Body of pancreas (tissue), 4 donors: Measurements from ENCODE around the gene FHOD1. TPM values are rescaled to one million over a fixed set of nuclear protein-coding genes. Genes with fewer than 3 reads are reported as not detected.

ENCODE experiments used
- ATAC-seq: fragments of 150-250 bp; one replicate; pipeline ENCODE4 v1.9.1; 2016
- DNase-seq, 4 donors: peaks; one replicate each; pipeline ENCODE4 v3.0.0-alpha.2; 2019
- H3K27ac ChIP-seq, 4 donors: fragments of 200-600 bp; sonication (generic); 1 replicate in 3 of 4; 2 replicates in 1 of 4; pipeline versions ENCODE4 v1.5.1 to v1.6.1; 2016 to 2019; ENCODE audit warnings: mild to moderate bottlenecking in 1 of 4, mixed read lengths in 1 of 4, moderate library complexity in 1 of 4
- H3K27me3 ChIP-seq, 2 donors: fragments of 200-600 bp; sonication (generic); one replicate each; pipeline ENCODE4 v1.6.0; 2016; ENCODE audit warnings: mild to moderate bottlenecking in 1 of 2
- H3K36me3 ChIP-seq, 2 donors: fragments of 200-600 bp; sonication (generic); replicated peaks in 1 of 2; 2 replicates each; pipeline ENCODE4 v1.5.1; 2016; ENCODE audit warnings: low read depth in 2 of 2; ENCODE audit not compliant: insufficient read depth in 1 of 2
- H3K4me1 ChIP-seq: fragments of 200-600 bp; sonication (generic); one replicate; pipeline ENCODE4 v1.6.0; 2016
- H3K4me3 ChIP-seq, 2 donors: fragments of 200-600 bp; sonication (generic); 1 replicate in 1 of 2; 2 replicates in 1 of 2; pipeline ENCODE4 v1.5.1; 2016 to 2019
- H3K9me3 ChIP-seq, 3 donors: fragments of 200-600 bp; sonication (generic); 1 replicate in 2 of 3; 2 replicates in 1 of 3; pipeline ENCODE4 v1.5.1; 2016
- POLR2A ChIP-seq, 3 donors: fragments of 450-650 bp; IDR thresholded peaks; one replicate each; pipeline ENCODE4 v1.6.1; 2016; ENCODE audit warnings: antibody characterized with exemption in 3 of 3, mild to moderate bottlenecking in 2 of 3
- WGBS, 2 donors: methylation state at CpG; one replicate each; pipeline ENCODE4 v1.1.5; 2017; 5-methylcytosine and 5-hydroxymethylcytosine counted together
- intact Hi-C: fragments of 100-400 bp; cut with DNase I; formaldehyde crosslinking; loops from one replicate; pipeline ENCODE4 v1.15.1; 2023
- total RNA-seq, 2 donors: library from RNA; depleted of rRNA; stranded (reverse); fragments of >200 nt; gene quantifications; one replicate each; pipeline ENCODE4 v1.1.0, GENCODE V29; 2016
- TF ChIP-seq, protein P1 (sequence below), 7 experiments: fragments of 450-650 bp in 4 of 7; fragments of 200-600 bp in 3 of 7; sonication (generic) in 3 of 7; IDR thresholded peaks; one replicate each; pipeline ENCODE4 v1.5.1; 2016 to 2019; ENCODE audit warnings: antibody characterized with exemption in 7 of 7

FHOD1 gene
- total RNA-seq, 2 donors from 2014 or later: 12.2 to 26.4 TPM

DNA sequence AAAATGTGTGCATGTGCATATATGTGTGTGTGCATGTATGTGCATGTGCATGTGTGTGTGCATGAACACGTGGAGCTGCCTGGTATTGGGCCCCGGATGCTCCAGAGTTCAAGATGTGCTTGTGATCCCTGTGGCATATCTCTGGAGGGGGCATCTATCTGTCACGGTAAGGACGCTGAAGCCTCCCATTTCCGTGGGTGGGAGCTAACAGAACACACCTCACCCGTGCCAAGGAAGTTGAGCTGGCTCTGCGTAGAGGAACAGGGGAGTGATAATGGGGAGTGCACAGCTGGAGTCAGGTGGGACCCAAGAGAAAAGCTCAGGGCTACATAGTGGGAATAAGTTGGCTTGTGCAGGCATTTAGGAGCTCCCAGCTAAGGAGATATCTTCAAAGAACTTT, 35.6 kb downstream of the FHOD1 start:
- peaks cover 33% of the 10 kb centered on the region for H3K4me1 ChIP-seq
- TF ChIP-seq POLR2A (IDR thresholded peaks at IDR 0.05): no peak
- no peaks in the 10 kb centered on the region for H3K36me3 ChIP-seq
- DNase-seq (no peak), ATAC-seq (no peak)
- no peaks in the 10 kb centered on the region for H3K27me3 ChIP-seq
- H3K4me3 ChIP-seq: no peak overlapping the region
- no peaks in the 10 kb centered on the region for H3K9me3 ChIP-seq
- H3K27ac ChIP-seq: no peak overlapping the region
- intact Hi-C loops: no loop called here
- WGBS, 2 donors: 82 to 89% methylated on average over 7 of the region's 7 CpGs

DNA sequence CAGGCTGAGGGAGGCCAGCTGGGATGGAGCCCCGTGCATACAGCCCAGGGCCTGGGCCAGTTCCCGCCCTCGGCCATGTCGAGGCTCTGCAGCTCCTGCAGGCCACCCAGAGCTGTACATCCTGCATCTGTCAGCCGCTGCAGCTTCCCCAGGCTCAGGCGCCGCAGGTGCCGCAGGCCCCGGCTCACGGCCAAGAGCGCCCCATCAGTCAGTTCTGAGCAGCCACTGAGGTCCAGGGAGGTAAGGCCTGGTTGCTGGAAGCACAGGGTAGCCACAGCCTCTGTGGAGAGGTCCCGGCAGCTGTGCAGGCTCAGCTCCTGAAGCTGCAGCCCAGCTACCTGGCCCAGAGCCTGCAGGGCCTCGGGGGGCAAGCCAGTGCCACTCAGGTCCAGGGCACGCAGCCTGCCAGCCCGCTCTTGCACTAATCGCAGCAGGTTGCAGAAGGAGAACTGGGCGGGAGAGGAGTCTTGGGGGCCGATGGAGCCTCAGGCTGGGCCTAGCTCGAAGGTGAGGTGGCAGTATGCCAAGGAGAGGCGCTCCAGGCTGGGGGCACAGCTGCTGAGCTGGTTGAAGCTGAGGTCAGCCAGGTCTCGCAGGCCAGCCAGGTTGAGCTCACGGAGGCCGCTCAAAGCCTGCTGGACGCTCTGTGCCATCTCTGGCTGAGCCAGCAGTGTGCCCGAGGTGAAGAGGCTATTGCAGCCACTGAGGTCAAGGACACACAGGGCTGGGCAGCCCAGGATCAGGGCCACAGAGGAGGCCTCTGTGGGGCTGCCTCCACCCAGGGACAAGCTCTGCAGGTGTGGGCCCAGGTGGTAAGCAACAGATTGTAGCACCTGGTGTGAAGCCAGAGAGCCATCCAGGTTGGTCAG, 37.0 kb downstream of the FHOD1 start:
- peaks cover 27% of the 10 kb centered on the region for H3K4me1 ChIP-seq
- H3K9me3 ChIP-seq: no peaks in the 10 kb centered on the region
- intact Hi-C loops: no loop called here
- no peak overlapping the region for H3K4me3 ChIP-seq
- TF ChIP-seq POLR2A (IDR thresholded peaks at IDR 0.05): no peak
- H3K36me3 ChIP-seq: no peaks in the 10 kb centered on the region
- ATAC-seq (no peak), DNase-seq (peak in 1 of 4 donors; percentile 33)
- H3K27me3 ChIP-seq: no peaks in the 10 kb centered on the region
- WGBS, 2 donors: 85 to 88% methylated on average over 6 to 24 of the region's 25 CpGs
- no peak overlapping the region for H3K27ac ChIP-seq

DNA sequence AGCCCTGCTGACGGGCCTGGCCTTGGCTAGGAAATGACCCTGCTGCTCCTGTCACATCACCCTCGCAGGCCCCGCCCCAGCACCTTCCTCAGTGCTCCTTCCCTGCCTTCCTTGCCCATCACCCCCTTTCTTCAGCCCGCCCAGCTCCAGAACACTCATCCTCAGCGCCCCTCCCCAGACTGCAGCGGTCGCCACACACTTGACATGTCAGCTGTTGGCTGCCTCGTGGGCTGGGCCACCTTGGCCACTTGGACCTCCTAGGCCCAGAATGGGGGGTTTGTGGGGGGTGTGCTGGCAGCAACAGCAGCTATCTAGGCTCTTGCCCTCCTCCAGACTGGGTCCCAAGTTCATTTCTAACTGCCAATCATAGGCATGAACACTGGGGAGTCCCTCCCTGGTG, 37.7 kb downstream of the FHOD1 start:
- ATAC-seq (no peak), DNase-seq (no peak)
- Histone ChIP-seq H3K4me1 (peaks cover 20% of the 10 kb centered on the region), H3K27me3 (no peaks in the 10 kb centered on the region), H3K9me3 (no peaks in the 10 kb centered on the region), H3K27ac (no peak overlapping the region), H3K36me3 (no peaks in the 10 kb centered on the region), H3K4me3 (no peak overlapping the region)
- WGBS, 2 donors: 87 to 91% methylated on average over 8 of the region's 8 CpGs
- intact Hi-C loops: no loop called here
- TF ChIP-seq, protein P1, sequence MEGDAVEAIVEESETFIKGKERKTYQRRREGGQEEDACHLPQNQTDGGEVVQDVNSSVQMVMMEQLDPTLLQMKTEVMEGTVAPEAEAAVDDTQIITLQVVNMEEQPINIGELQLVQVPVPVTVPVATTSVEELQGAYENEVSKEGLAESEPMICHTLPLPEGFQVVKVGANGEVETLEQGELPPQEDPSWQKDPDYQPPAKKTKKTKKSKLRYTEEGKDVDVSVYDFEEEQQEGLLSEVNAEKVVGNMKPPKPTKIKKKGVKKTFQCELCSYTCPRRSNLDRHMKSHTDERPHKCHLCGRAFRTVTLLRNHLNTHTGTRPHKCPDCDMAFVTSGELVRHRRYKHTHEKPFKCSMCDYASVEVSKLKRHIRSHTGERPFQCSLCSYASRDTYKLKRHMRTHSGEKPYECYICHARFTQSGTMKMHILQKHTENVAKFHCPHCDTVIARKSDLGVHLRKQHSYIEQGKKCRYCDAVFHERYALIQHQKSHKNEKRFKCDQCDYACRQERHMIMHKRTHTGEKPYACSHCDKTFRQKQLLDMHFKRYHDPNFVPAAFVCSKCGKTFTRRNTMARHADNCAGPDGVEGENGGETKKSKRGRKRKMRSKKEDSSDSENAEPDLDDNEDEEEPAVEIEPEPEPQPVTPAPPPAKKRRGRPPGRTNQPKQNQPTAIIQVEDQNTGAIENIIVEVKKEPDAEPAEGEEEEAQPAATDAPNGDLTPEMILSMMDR (IDR thresholded peaks at IDR 0.05): no peak
- TF ChIP-seq POLR2A (IDR thresholded peaks at IDR 0.05): no peak

DNA sequence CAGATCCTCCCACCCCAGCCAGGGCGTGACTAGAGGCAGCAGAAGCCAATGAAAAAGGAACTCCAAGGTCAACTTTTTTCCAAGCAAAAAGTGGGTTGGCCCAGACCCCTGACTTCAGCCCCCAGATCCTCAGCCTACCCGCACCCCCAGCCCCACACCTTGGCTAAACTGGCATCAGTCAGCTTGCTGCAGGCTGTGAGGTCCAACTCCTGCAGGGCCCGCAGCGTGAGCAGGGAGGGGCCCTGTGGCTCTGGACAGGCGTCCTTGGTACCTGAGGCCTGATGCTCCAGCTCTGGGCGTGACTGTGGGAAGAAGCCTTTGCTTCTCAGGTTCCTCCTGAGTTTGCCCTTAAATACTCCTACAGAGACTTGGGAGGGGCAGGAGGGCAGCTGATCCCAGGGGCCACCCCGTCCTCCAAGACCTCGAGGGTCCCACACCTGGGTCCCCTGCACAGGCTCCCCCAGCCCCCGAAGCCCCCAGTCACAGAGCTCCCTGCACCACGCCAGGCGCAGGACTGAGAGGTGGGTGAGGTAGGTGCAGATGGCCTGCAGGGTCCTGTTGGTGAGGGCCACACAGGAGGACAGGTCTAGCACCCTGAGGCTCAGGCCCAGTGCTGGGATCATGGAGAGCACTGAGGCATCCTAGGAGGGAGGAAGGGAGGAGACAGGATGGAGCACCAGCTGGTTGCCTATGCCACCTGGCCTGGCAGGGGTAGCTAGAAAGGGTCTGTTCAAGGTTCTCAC, 39.0 kb downstream of the FHOD1 start:
- no peaks in the 10 kb centered on the region for H3K27me3 ChIP-seq
- no peaks in the 10 kb centered on the region for H3K9me3 ChIP-seq
- no peak overlapping the region for H3K27ac ChIP-seq
- intact Hi-C loops: no loop called here
- peaks cover 7% of the 10 kb centered on the region for H3K4me1 ChIP-seq
- whole genome bisulfite sequencing, 2 donors: 51 to 60% methylated on average over 5 of the region's 11 CpGs
- ATAC-seq (no peak), DNase-seq (no peak)
- TF ChIP-seq POLR2A (IDR thresholded peaks at IDR 0.05): no peak
- TF ChIP-seq, protein P1 (IDR thresholded peaks at IDR 0.05): no peak
- peaks cover 2 to 9% of the 10 kb centered on the region in 2 donors for H3K36me3 ChIP-seq
- no peak overlapping the region for H3K4me3 ChIP-seq

DNA sequence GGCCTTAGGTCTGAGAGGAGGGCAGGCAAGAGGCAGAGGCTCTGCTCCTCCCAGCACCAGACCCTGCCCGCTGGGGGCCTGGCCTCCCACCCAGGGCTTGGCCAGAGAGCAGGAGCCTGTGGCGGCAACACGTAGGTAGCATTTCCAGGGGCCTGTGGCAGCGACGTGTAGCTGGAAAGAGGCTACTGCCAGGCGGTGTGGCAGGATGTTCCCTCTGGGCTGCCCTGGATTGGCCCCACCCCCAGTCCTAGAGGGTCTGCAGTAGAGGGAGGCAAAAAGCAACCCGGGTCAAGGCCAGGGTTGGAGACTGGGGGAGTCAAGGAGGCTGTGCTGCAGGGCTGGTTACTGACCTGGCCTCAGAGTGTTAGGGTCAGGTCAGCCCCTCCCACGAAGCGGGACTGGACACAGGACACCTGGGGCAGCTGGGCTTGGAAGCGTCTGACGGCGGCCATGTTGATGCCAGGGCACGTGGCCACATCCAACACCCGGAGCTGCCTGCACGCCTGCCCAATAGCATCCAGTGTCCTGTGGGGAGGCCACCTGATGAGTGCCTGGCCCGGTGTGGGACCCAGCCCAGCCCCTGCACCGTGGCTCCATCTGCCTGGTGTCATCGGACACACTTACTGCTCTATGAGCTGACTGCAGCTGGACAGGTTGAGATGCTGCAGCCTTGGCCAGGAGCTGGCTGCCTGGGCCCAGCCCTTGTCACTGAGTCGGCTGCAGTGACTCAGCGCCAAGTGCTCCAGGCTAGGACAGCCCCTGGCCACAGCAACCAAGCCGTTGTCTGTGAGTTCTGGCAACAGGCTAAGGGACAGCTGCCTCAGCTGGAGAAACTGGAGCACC, 39.8 kb downstream of the FHOD1 start:
- 64 to 66% methylated on average over 4 to 20 of the region's 21 CpGs for WGBS, 2 donors
- intact Hi-C loops: no loop called here
- Histone ChIP-seq H3K9me3 (no peaks in the 10 kb centered on the region), H3K4me3 (no peak overlapping the region), H3K27ac (no peak overlapping the region), H3K27me3 (no peaks in the 10 kb centered on the region), H3K36me3 (peaks cover 10 to 15% of the 10 kb centered on the region in 2 donors), H3K4me1 (no peaks in the 10 kb centered on the region)
- DNase-seq (no peak), ATAC-seq (no peak)
- TF ChIP-seq, protein P1 (IDR thresholded peaks at IDR 0.05): no peak
- no peak for TF ChIP-seq POLR2A (IDR thresholded peaks at IDR 0.05)
